Fibroblast of skin of abdomen (primary cell): ENCODE measurements around the gene NPR2.

Experiments
- DNase-seq: peaks from one replicate; pipeline ENCODE4 v3.0.0-alpha.2; 2013

NPR2 gene

GRCh38 chr9:35834260-35835215 is 43.1 kb downstream of the NPR2 start:
- no peak for DNase-seq

DNA sequence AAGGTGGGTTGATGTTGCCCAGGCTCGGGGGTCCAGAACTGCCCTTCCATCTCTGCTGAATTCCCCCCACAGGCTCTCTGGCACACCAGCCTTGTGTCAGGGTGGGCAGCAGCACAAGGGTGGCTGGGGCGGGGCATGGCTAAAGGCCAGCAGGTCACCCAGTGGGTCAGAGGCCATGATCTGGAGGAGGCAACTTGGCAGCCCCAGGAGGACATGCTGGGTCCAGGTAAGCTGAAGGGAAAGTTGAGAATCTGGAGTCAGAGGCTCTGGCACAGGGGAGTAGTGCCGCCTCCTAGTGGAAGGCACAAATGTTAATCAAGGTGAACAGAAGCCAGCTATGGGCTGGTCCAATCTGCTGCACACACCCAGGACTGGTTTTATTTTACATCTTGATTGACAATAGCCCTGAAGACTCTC is 43.8 kb downstream of the NPR2 start:
- no peak for DNase-seq

DNA sequence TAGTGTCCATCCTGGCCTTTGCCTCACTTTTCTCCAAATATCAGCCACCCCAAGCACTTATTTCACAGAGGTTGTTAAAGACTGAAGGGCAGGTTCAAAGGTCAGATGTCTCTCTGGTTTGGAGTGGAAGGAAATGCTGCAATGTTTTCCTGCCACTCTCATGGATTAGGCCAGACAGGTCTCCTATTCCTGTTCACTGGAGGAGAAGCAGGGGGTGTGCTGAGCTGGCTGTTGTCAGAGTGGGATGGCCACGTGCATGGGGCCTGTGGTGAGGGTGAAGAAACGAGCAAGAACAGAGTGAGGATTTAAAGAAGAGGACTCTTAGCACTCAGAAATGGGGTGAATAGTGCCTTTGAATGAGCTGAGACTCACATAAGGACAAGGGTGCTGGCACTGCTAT is 44.4 kb downstream of the NPR2 start:
- DNase-seq: no peak

- no peak for DNase-seq
Observed at GRCh38 chr9:35836595-35836994, 45.2 kb downstream of the NPR2 start.

DNA sequence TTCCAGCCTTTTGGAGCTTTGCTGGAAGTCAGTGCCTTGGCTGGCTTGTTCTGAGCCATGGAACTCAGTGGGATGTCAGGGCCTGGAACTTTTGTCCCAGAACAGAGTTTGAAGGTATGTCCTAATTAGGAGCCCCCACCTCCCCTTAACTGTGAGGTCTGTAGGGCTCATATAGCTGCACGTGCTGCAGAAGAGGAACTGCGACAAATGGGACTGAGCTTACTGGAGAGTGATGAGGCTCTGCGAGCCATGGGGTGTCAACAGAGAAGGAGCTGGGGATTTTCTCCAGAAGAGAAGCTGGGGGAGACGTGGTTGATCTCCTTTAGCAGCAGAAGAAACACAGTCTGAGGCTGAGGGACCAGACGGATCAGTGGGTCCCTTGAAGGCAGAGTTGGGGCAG is 48.5 kb downstream of the NPR2 start:
- no peak for DNase-seq

GRCh38 chr9:35840881-35841644 is 49.7 kb downstream of the NPR2 start:
- no peak for DNase-seq

GRCh38 chr9:35841645-35841900 is 50.2 kb downstream of the NPR2 start:
- DNase-seq: no peak

DNA sequence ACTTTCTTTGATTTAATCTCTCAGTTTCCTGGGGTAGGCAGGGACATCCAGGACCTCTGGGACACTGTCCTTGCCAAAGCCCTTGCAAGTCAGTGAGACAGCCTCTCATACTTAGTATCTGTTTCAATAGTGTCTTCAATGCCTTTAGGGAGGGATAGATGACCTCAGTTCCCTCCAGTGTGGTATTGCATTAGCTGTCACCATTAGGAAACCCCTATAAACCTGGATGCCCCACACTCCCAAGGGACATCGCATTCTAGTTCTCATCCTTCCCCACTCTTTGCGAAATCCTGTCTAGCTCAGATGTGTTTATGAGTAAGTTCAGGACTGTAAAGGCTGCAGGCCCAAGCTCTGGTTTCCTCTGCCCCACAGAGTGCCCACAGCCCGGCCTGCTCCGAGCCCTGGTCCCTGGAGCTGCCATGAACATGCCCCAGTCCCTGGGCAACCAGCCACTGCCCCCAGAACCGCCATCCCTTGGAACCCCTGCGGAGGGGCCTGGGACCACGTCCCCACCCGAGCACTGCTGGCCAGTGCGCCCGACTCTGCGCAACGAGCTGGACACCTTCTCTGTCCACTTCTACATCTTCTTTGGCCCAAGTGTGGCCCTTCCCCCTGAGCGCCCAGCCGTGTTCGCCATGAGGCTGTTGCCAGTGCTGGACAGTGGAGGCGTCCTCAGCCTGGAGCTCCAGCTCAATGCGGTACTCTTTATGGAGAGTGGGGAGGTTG is 50.8 kb downstream of the NPR2 start:
- no peak for DNase-seq

- no peak for DNase-seq
Observed at GRCh38 chr9:35842795-35843194, 51.4 kb downstream of the NPR2 start.

DNA sequence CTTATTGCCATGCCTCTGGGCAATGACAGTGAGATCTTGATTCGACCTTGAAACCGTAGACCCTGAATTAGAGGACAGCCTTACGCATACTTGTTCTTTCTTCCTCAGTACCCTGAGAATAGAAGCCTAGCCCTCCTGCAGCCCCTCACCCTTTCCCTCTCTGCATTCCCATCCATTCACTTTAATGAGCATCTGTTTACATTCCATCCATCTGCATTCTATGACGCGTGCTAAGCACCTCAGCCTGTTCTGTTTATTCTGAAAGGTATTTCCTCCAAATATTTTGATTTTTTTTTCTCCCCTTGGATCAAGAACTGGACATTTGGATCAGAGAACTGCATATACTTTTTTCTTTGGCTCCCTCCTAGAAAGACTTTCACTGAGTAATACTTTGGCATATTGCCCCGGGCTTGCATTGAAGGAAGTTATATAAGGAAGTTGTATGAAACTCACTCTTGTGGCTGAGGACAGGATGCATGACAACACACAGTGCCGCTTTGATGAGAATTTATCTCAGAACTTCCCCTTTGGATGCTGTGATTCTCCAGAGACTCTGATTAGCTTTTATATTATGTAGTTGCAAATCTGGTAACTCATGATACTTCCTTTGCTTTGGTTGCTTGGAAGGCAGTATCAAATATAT is 53.4 kb downstream of the NPR2 start:
- DNase-seq: peak; percentile 91

DNA sequence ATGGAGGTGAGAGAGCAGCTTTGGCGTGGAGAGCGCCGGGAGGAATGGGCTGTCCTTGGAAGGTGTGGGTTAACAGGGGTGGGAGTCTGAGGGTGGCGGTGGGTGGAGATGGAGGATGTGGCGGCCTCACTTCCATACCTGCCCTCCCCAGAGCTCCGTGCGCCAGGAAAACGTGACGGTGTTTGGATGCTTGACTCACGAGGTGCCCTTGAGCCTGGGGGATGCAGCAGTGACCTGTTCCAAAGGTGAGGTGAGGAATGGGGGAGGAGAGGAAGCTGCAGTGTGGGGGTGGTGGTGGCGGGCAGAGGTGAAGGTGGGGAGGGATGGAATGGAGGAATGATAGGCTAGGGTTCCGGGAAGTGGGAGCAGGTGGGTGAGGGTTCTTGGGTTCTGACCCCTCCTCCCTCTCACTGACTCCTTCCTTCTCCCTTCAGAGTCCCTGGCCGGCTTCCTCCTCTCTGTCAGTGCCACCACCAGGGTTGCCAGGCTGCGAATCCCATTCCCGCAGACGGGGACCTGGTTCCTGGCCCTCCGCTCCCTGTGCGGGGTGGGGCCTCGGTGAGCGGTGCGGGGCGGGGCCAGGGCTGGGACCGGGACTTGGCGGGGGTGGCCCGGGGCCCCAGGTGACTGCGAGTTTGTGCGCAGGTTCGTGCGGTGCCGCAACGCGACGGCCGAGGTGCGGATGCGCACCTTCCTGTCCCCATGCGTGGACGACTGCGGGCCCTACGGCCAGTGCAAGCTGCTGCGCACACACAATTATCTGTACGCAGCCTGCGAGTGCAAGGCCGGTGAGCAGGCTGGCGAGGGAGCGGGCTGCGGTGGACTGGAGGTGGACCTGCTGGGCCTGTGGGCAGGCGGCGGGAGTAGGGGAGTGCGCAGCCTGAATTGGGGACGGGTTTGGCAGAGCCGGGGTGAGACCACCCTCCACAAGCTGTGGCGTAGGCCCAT is 54.7 kb downstream of the NPR2 start:
- DNase-seq: no peak

DNA sequence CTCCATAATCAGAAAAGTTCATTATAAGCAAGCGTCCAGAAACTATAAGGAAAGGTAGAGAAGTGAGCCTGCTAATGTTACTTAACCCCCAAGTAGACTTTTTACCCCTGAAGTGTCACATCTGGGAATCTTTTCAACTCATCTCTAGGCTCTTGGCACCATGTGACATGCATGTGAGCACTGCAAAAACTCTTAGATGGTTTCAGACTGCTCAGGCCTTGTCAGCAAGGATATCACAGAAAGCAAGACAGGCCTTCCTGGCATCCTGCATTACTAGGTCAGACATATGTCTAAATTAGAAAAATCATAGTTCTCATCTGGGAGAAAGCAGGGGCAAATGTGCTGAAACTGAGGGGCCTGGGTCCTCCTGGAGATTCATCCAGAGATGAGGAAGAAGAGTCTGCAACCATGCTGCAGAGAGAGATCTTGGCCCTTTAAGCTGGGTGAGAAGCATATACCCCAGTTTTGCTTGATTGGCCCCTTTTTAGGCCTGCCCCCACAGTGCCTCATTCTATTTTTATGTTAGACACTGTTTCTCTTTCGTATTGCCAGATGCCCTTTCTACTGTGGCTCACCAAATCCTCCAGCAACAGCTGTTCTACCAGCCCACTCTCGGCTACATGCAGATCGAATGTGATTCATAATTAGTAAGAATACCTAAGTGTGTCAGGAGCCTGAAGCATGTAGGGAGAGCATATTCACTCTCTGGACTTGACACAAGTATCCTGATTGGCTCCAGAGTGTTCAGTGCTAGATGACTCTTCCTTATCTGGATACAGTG is 56.6 kb downstream of the NPR2 start:
- DNase-seq: peak; percentile 85

DNA sequence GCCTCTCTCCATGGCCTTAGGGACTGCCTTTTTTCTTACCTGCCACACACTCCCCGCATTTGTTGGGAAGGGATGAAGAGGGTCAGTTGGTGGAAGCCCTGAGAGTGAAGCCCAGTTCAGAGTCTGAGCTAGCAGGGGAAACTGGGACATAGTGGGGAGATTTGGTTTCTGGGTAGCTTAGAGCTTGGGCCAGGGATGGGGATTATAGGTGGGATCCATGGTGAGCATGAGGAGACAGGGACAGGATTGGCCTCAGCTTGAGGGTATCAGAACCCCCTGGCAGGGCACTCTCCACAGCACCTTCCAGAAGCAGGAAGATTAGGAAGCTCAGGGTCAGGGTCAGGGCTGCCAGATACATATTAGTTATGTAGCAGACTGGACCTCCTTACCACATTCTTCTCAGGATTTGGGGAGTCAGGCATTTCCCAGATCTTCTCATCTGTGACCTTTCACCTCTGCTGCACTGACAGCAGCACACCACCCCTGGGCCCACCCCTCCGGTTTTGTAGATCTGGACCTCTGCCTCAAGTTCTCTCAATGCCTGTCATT is 61.0 kb downstream of the NPR2 start:
- DNase-seq: no peak

DNA sequence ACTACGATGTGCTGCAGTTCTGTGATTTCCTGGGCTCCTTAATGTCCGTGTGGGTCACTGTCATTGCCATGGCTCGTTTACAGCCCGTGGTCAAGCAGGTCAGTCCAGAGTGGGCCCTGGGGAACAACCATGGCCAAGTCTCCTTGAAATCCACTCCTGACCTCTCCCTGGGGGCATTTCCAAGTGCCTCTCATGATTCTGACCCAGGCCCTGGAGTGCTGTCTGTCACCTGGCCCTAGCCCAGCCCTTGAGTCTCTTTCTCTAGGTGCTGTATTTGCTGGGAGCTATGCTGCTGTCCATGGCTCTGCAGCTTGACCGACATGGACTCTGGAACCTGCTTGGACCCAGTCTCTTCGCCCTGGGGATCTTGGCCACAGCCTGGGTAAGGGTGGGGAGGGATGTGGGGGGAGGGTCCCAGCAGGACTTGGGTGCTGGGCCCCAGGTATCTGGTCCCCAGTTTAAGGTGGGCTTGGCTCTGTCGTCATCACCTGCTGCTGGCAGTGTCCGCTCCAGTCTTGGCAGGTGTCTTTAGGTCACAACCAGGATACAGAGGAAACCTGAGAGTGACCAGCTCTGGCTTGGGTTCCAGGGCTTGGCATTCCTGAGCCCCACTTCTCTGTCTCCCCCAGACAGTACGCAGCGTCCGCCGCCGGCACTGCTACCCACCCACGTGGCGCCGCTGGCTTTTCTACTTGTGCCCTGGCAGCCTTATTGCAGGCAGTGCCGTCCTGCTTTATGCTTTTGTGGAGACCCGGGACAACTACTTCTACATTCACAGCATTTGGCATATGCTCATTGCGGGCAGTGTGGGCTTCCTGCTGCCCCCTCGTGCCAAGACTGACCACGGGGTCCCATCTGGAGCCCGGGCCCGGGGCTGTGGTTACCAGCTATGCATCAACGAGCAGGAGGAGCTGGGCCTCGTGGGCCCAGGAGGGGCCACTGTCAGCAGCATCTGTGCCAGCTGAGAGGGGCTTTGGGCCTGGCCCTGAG is 61.8 kb downstream of the NPR2 start:
- DNase-seq: no peak

GRCh38 chr9:35854091-35854762 is 62.8 kb downstream of the NPR2 start:
- DNase-seq: no peak

- no peak for DNase-seq
Observed at GRCh38 chr9:35856206-35856605, 64.8 kb downstream of the NPR2 start.

GRCh38 chr9:35856882-35857281 is 65.5 kb downstream of the NPR2 start:
- no peak for DNase-seq

- no peak for DNase-seq
Observed at GRCh38 chr9:35858458-35858857, 67.1 kb downstream of the NPR2 start.
